Measurements from ENCODE around the gene DCUN1D3. TPM values are rescaled to one million over a fixed set of nuclear protein-coding genes. Genes with fewer than 3 reads are reported as not detected.
"Not testable (repeated sequence)": the region's sequence is repeated elsewhere in the genome, so short reads cannot be mapped to it uniquely, and the experiment has no call there.

DCUN1D3 gene
- total and polyA plus RNA-seq, 7 donors = 2.2 to 19.6 (median 8.6) TPM

DNA sequence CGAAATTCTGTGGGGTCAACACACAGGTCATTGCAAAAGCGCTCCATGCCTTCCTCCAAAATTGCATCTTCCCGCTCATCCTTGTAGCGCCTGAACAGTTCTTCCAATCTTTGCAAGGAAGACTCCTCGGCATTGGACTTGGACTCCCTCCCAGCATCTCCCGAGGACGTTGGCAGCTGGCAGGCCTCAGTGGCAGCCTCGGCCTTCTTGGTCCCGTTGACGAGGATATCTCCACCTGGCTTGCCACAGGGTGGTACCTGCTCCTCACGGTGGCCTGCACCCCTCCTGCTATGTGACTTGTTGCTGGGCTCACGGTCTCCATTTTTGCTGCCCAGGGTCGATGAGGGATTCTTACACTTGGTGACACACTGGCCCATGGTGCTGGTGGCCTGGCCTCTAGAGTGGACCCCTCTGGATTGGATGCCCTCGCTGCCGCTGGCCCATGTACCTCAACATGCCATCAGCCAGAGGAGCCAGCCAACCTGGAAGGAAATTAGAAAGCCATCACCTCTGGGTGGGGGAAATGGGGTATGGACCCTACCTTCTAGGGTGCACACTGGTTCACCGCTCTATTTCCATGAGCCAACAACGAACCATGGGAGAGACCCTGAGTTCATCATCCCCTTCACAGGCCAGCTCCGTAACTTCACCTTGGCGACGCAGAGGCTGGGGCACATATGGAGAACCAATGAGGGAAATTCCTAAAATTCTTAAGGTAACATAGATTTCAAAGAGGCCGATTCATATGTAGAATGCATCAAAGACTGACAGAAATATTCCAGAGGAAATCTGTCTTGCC is 37.8 kb downstream of the DCUN1D3 start:
- H3K4me3 ChIP-seq = no peak overlapping the region
- no peaks in the 10 kb centered on the region for H3K9me3 ChIP-seq
- intact Hi-C loops (cut with DNase I) = no loop called here
- H3K36me3 ChIP-seq (ENCODE audit: insufficient read depth in 1 of 2, low read depth in 1 of 2) = peaks cover 4 to 20% of the 10 kb centered on the region in 2 donors
- TF ChIP-seq CTCF (IDR thresholded peaks at IDR 0.05) = no peak
- peaks cover 33% of the 10 kb centered on the region for H3K4me1 ChIP-seq
- no peak for ATAC-seq
- DNase-seq = no peak
- H3K27ac ChIP-seq = no peak overlapping the region
- H3K27me3 ChIP-seq (ENCODE audit: insufficient read depth in 3 of 3, low read length in 2 of 3) = no peaks in the 10 kb centered on the region
- WGBS, 3 donors = 90 to 93% (median 91%) methylated on average over 21 of the region's 21 CpGs

GRCh38 chr16:20860995-20861394 is 39.2 kb downstream of the DCUN1D3 start:
- DNase-seq; ATAC-seq; H3K9me3 ChIP-seq; H3K27ac ChIP-seq; H3K27me3 ChIP-seq (ENCODE audit: insufficient read depth in 3 of 3, low read length in 2 of 3); H3K4me3 ChIP-seq; intact Hi-C loops (cut with DNase I): not testable (repeated sequence)
- peaks cover 4 to 20% of the 10 kb centered on the region in 2 donors for H3K36me3 ChIP-seq (ENCODE audit: insufficient read depth in 1 of 2, low read depth in 1 of 2)
- 73 to 82% (median 81%) methylated on average over 4 of the region's 4 CpGs for whole genome bisulfite sequencing, 3 donors
- peaks cover 19% of the 10 kb centered on the region for H3K4me1 ChIP-seq

DNA sequence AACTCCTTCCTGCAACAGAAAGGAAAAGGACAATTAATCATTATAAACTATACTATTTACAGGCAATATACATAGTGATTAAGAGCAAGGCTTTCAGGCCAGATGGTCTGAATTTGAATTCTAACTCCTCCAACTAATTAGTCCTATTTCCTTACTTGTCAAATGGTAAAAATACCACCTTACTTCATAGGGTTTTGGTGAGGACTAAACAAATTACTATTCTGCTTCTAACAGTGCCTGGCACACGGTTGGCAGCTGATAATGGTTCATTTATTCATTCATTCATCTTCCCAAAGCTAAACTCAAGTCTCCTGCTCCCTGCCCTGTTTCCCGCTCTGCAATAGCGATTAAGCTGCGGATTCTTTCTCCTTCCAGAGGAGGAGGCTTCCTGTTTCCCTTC is 39.8 kb downstream of the DCUN1D3 start:
- H3K27me3 ChIP-seq (ENCODE audit: insufficient read depth in 3 of 3, low read length in 2 of 3) = no peaks in the 10 kb centered on the region
- DNase-seq = no peak
- 68 to 83% (median 75%) methylated on average over 4 of the region's 4 CpGs for WGBS, 3 donors
- H3K4me3 ChIP-seq = no peak overlapping the region
- H3K27ac ChIP-seq = no peak overlapping the region
- peaks cover 14% of the 10 kb centered on the region for H3K4me1 ChIP-seq
- no peaks in the 10 kb centered on the region for H3K9me3 ChIP-seq
- no peak for TF ChIP-seq CTCF (IDR thresholded peaks at IDR 0.05)
- intact Hi-C loops (cut with DNase I) = no loop called here
- peaks cover 7 to 23% of the 10 kb centered on the region in 2 donors for H3K36me3 ChIP-seq (ENCODE audit: insufficient read depth in 1 of 2, low read depth in 1 of 2)
- ATAC-seq = no peak

DNA sequence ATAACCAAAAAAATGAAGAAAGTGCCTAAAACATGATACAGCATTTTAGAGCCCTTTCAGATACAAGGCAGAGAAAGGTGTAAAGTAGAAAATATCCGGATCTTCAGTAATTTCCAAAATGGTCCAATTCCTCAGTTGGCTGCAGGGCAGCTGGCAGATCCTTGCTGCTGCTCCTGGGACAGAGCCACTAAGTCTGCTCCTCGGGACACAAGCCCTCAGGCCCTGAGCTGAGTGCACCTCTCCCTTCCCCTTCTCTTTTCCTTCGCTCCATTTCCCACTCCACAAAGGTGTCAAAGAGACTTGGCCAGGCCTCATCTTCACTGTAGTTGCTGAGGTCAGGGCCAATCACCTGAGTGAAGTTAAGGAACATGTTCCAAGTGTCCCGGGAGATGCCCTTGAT is 40.5 kb downstream of the DCUN1D3 start:
- peaks cover 7 to 27% of the 10 kb centered on the region in 2 donors for H3K36me3 ChIP-seq (ENCODE audit: insufficient read depth in 1 of 2, low read depth in 1 of 2)
- no peaks in the 10 kb centered on the region for H3K9me3 ChIP-seq
- WGBS, 3 donors = 28 to 43% (median 36%) methylated on average over 4 of the region's 4 CpGs
- no peak overlapping the region for H3K27ac ChIP-seq
- intact Hi-C loops (cut with DNase I) = loop anchor here in 1 of 2 donors (10.0 kb wide), 1 partner anchor 145 kb away; no protein-coding TSS in a partner anchor
- ATAC-seq = peak in 3 of 4 donors; percentile 32 to 63 (median 45)
- H3K4me1 ChIP-seq = peaks cover 14% of the 10 kb centered on the region
- no peak overlapping the region for H3K4me3 ChIP-seq
- TF ChIP-seq CTCF (IDR thresholded peaks at IDR 0.05) = no peak
- no peak for DNase-seq
- H3K27me3 ChIP-seq (ENCODE audit: insufficient read depth in 3 of 3, low read length in 2 of 3) = no peaks in the 10 kb centered on the region

DNA sequence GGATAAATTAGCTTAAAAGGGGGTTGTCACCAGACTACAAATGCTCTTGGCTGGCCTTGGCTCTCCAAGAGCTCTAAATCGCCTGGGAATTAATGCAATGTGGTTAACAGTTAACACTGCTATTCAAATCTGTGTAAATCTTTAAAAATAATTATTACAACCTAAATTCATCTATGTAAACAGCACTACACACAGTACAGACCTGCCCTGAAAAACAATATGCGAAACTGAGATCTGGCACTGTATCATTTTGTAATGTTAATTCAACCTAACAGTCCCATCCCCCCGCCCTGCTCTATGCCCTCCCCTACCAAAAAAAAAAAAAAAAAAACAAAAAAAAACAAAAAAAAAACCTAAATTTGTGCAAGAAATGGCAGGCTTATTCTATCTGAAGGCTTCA is 40.9 kb downstream of the DCUN1D3 start:
- no peak overlapping the region for H3K4me3 ChIP-seq
- TF ChIP-seq CTCF (IDR thresholded peaks at IDR 0.05) = no peak
- H3K27ac ChIP-seq = no peak overlapping the region
- DNase-seq (no peak), ATAC-seq (peak in 1 of 4 donors; percentile 40)
- H3K27me3 ChIP-seq (ENCODE audit: insufficient read depth in 3 of 3, low read length in 2 of 3) = no peaks in the 10 kb centered on the region
- no peaks in the 10 kb centered on the region for H3K9me3 ChIP-seq
- intact Hi-C loops (cut with DNase I) = loop anchor here in 1 of 2 donors (10.0 kb wide), 1 partner anchor 146 kb away; no protein-coding TSS in a partner anchor
- WGBS, 3 donors = 74 to 83% (median 79%) methylated on average over 3 of the region's 3 CpGs
- peaks cover 14% of the 10 kb centered on the region for H3K4me1 ChIP-seq
- peaks cover 7 to 27% of the 10 kb centered on the region in 2 donors for H3K36me3 ChIP-seq (ENCODE audit: insufficient read depth in 1 of 2, low read depth in 1 of 2)

Measured in psoas muscle (tissue), 8 donors.